Measurements from ENCODE around the gene SLC9A3. TPM values are rescaled to one million over a fixed set of nuclear protein-coding genes. Genes with fewer than 3 reads are reported as not detected.

Gene SLC9A3
- total and polyA plus RNA-seq, 8 donors = 2.7 to 142 (median 14.9) TPM

DNA sequence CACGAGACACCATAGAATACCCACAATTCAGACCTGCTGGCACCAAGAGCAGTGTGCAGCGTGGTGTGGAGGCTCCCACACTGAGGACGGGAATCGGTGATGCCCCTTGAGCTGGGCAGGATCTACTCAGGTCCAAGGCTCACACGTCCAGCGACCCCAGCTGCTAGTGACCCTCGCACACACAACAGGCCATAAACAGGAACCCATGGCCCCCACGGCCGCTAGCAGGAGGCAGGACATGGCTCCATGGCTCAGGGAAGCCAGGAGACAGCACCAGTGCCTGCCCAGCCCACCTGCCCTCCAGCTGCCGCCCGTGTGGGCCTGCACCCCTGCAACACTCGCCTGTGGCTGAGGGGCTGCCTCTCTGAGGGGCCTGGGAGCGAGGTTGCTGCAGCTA lies 43.4 kb upstream of the SLC9A3 start:
- WGBS, 5 donors = 78 to 87% (median 85%) methylated on average over 7 to 13 of the region's 13 CpGs
- no peak overlapping the region for H3K27ac ChIP-seq
- H3K4me1 ChIP-seq = peaks cover 0 to 6% (median 3%) of the 10 kb centered on the region in 4 donors
- no peak for DNase-seq
- TF ChIP-seq, protein P1, sequence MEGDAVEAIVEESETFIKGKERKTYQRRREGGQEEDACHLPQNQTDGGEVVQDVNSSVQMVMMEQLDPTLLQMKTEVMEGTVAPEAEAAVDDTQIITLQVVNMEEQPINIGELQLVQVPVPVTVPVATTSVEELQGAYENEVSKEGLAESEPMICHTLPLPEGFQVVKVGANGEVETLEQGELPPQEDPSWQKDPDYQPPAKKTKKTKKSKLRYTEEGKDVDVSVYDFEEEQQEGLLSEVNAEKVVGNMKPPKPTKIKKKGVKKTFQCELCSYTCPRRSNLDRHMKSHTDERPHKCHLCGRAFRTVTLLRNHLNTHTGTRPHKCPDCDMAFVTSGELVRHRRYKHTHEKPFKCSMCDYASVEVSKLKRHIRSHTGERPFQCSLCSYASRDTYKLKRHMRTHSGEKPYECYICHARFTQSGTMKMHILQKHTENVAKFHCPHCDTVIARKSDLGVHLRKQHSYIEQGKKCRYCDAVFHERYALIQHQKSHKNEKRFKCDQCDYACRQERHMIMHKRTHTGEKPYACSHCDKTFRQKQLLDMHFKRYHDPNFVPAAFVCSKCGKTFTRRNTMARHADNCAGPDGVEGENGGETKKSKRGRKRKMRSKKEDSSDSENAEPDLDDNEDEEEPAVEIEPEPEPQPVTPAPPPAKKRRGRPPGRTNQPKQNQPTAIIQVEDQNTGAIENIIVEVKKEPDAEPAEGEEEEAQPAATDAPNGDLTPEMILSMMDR (IDR thresholded peaks at IDR 0.05) = no peak
- TF ChIP-seq POLR2AphosphoS5 (IDR thresholded peaks at IDR 0.05) = no peak
- TF ChIP-seq EP300 (IDR thresholded peaks at IDR 0.05) = no peak
- no peak for TF ChIP-seq POLR2A (IDR thresholded peaks at IDR 0.05)
- H3K9me3 ChIP-seq = peaks cover 0 to 6% (median 5%) of the 10 kb centered on the region in 4 donors
- no peaks in the 10 kb centered on the region for H3K36me3 ChIP-seq
- intact Hi-C loops (cut with DNase I; ENCODE audit: low total_unique reads) = no loop called here
- H3K27me3 ChIP-seq = peaks cover 3 to 80% (median 16%) of the 10 kb centered on the region in 3 donors
- no peak overlapping the region for H3K4me3 ChIP-seq

DNA sequence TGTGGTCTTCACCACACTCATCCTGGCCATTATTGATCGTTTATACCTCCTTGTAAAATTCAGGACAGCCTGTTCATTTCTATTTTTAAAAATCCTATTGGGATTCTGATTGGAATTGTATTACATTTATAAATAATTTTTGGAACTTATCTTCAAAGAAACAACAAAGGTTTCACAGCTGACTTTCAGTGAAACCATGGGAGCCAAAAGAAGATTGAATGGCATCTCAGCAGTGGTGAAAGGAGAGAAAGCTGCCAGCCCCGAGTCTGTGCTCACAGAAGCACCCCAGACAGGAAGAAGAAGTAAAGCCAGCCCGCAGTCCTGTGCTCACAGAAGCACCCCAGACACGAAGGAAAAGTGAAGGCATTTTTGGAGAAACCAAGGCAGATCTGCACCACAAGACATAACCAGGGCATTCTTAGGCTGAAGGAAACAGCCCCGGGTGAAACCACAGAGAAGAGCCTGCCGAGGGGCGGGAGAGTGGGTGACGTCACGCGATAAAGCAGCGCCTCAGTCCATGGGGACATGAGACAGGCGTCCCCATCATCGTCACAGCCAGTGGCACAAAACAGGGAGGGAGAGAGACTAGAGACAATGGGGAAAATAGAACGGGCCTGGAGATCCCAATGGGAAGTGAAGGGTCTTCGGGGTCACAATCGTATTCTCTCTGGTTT lies 42.5 kb upstream of the SLC9A3 start:
- Histone ChIP-seq H3K9me3 (peaks cover 0 to 6% (median 5%) of the 10 kb centered on the region in 4 donors), H3K36me3 (no peaks in the 10 kb centered on the region), H3K4me1 (peaks cover 0 to 6% (median 3%) of the 10 kb centered on the region in 4 donors), H3K27me3 (peaks cover 3 to 78% (median 16%) of the 10 kb centered on the region in 3 donors), H3K27ac (no peak overlapping the region), H3K4me3 (no peak overlapping the region)
- 84 to 96% (median 88%) methylated on average over 16 of the region's 16 CpGs for WGBS, 5 donors
- TF ChIP-seq EP300 (IDR thresholded peaks at IDR 0.05) (no peak), POLR2AphosphoS5 (IDR thresholded peaks at IDR 0.05) (no peak), POLR2A (IDR thresholded peaks at IDR 0.05) (no peak)
- TF ChIP-seq, protein P1 (IDR thresholded peaks at IDR 0.05) = no peak
- intact Hi-C loops (cut with DNase I; ENCODE audit: low total_unique reads) = no loop called here
- no peak for DNase-seq

DNA sequence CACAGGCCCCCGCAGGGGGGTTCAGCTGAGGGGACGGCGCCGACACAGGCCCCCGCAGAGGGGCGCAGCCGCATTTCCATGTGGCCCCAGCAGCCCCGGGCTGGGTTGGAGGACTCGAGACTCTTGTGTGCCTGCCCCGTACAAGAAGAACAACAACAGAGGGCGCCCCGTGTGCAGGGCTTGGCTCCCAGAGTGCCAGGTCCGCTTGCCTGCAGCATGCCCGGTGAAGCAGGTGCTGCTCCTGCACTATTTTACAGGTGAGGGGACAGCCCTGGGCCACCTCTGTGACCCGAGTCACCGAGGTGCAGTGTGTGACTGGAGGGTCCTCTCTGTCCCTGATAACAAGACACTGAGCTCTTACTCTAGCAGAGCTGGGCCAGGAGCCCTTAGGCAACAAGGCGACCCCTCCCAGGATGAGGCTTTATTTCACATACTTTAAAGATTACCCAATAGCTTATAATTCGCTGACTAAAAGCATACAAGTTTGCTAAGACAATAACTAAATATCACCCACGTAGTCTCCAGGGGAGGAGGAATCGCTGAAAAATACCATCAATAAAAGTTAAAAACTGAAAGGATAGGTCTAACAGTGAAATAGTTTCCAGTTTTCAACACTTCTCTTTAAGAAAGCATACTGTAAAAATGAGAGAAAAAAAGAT lies 41.7 kb upstream of the SLC9A3 start:
- TF ChIP-seq POLR2AphosphoS5 (IDR thresholded peaks at IDR 0.05) (no peak), EP300 (IDR thresholded peaks at IDR 0.05) (no peak), POLR2A (IDR thresholded peaks at IDR 0.05) (no peak)
- TF ChIP-seq, protein P1 (IDR thresholded peaks at IDR 0.05) = no peak

DNA sequence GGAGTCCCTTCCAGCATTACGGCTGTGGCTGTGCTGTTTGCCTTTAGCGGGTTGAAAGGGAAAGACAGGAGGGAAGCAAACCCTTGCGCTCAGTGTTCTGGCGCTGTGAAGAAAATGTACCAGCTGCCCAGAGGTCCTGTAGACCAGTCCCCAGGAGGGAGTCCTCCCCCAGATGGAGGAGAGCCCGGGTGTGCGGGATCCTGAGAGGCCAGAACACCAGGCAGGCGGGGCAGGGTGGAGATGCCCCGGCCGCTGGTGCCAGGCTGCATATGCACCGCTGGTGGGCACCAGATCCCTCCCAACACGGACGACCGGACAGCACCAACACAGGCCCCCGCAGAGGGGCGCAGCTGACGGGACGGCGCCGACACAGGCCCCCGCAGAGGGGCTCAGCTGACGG lies 37.2 kb upstream of the SLC9A3 start:
- Histone ChIP-seq H3K36me3 (no peaks in the 10 kb centered on the region), H3K9me3 (no peaks in the 10 kb centered on the region), H3K4me3 (no peak overlapping the region), H3K27ac (no peak overlapping the region), H3K4me1 (peaks cover 0 to 13% (median 3%) of the 10 kb centered on the region in 4 donors), H3K27me3 (peaks cover 3 to 49% (median 18%) of the 10 kb centered on the region in 3 donors)
- peak in 1 of 2 donors; percentile 7 for DNase-seq
- TF ChIP-seq, protein P1 (IDR thresholded peaks at IDR 0.05) = no peak
- TF ChIP-seq POLR2A (IDR thresholded peaks at IDR 0.05) = no peak
- no peak for TF ChIP-seq EP300 (IDR thresholded peaks at IDR 0.05)
- TF ChIP-seq POLR2AphosphoS5 (IDR thresholded peaks at IDR 0.05) = no peak
- 53 to 77% (median 62%) methylated on average over 10 to 21 of the region's 21 CpGs for WGBS, 5 donors
- intact Hi-C loops (cut with DNase I; ENCODE audit: low total_unique reads) = no loop called here

More for the DNA sequence above, 41.7 kb upstream of the SLC9A3 start:
- intact Hi-C loops (cut with DNase I; ENCODE audit: low total_unique reads) = no loop called here
- Histone ChIP-seq H3K27me3 (peaks cover 3 to 78% (median 22%) of the 10 kb centered on the region in 3 donors), H3K27ac (no peak overlapping the region), H3K9me3 (peaks cover 0 to 6% (median 5%) of the 10 kb centered on the region in 4 donors), H3K36me3 (no peaks in the 10 kb centered on the region), H3K4me3 (no peak overlapping the region), H3K4me1 (peaks cover 0 to 6% (median 3%) of the 10 kb centered on the region in 4 donors)
- DNase-seq = no peak
- 27 to 37% (median 36%) methylated on average over 6 to 20 of the region's 20 CpGs for WGBS, 5 donors
